Stimulated activated effector memory CD8-positive, alpha-beta T cell treated with anti-CD3 and anti-CD28 coated beads, Interleukin-12 subunit alpha, Interleukin-12 subunit beta, amount 100 ng/mL, for 72 hours (primary cell): Measurements from ENCODE around the gene MUC12.
"Not testable (repeated sequence)": the region's sequence is repeated elsewhere in the genome, so short reads cannot be mapped to it uniquely, and the experiment has no call there.

ENCODE experiments used
- ATAC-seq: fragments of 150-1000 bp; cut with Tn5 transposase; 2 replicates; pipeline ENCODE4 v1.10.0; 2021
- DNase-seq, 2 donors: peaks; one replicate each; pipeline ENCODE4 v3.0.0; 2021 to 2022; ENCODE audit warnings: low spot score in 2 of 2
- H3K27ac Mint-ChIP-seq: one replicate; pipeline ENCODE4 v1.8.0; 2022; ENCODE audit warnings: mild to moderate bottlenecking, mixed read lengths
- H3K36me3 Mint-ChIP-seq: one replicate; pipeline ENCODE4 v1.8.0; 2022; ENCODE audit warnings: mild to moderate bottlenecking, mixed read lengths
- H3K4me1 Mint-ChIP-seq: one replicate; pipeline ENCODE4 v1.8.0; 2022; ENCODE audit warnings: mixed read lengths
- H3K4me3 Mint-ChIP-seq: one replicate; pipeline ENCODE4 v1.8.0; 2022; ENCODE audit warnings: mild to moderate bottlenecking, mixed read lengths
- H3K9me3 Mint-ChIP-seq: one replicate; pipeline ENCODE4 v1.8.0; 2022; ENCODE audit warnings: mixed read lengths

Gene MUC12

GRCh38 chr7:100969066-100969615 lies at the start of gene MUC12:
MUC12 (plus strand) TSS chr7:100969565; CDS start chr7:100969623, 58 bp downstream.
- H3K27ac Mint-ChIP-seq: no peak within 1 kb of the TSS
- DNase-seq (no peak), ATAC-seq (no peak)
- peaks cover 4% of the 10 kb centered on the region for H3K36me3 Mint-ChIP-seq
- peaks cover 24% of the 10 kb centered on the region for H3K4me1 Mint-ChIP-seq
- no peaks in the 10 kb centered on the region for H3K9me3 Mint-ChIP-seq
- no peak within 1 kb of the TSS for H3K4me3 Mint-ChIP-seq

GRCh38 chr7:100919779-100920437 lies 49.5 kb upstream of the MUC12 start:
- not testable (repeated sequence) for H3K4me1 Mint-ChIP-seq, H3K9me3 Mint-ChIP-seq, H3K27ac Mint-ChIP-seq, H3K4me3 Mint-ChIP-seq, DNase-seq, ATAC-seq, H3K36me3 Mint-ChIP-seq

DNA sequence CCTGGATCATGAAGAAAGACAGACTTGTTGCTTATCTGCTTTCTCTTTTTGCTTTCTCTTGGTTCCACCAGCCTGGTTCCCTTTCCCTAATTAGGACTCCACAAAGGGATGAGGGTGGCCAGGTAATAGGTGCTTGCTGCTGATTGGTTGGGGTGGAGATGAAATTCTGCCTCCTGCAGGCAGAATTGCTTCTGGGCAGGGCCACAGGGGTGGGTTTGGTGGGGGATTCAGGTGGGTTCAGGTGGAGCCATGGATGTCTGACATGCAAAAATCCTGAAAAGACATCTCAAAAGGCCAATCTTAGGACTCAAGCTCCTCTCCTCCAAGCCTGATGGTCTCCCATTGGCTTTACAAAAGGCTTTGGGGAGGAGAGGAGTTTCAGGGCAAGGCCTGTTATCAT lies 48.3 kb upstream of the MUC12 start:
- Mint-ChIP-seq H3K9me3 (no peaks in the 10 kb centered on the region), H3K4me1 (peaks cover 5% of the 10 kb centered on the region), H3K4me3 (no peak overlapping the region), H3K36me3 (no peaks in the 10 kb centered on the region), H3K27ac (no peak overlapping the region)
- DNase-seq (no peak), ATAC-seq (no peak)

GRCh38 chr7:100923616-100924015 lies 45.7 kb upstream of the MUC12 start:
- not testable (repeated sequence) for H3K36me3 Mint-ChIP-seq, H3K9me3 Mint-ChIP-seq, H3K27ac Mint-ChIP-seq, H3K4me1 Mint-ChIP-seq, ATAC-seq, DNase-seq, H3K4me3 Mint-ChIP-seq

DNA sequence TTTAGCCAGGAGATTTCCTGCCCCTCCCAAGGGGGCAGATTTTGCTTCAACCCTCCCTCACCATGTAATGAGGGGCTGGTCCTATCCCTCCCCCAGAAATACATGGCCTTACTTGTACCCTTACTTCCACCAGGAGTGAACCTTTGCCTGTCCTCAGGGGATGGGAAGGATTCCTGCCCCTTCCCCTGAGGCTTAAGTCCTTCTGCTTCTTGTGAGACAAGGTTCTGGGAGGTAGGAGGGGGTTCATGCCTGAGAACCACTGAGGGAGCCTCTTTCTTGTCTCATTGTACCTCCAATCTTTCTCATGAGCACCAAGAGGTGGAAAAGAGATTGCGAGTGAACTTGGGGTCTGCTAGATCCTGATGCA lies 39.6 kb upstream of the MUC12 start:
- Mint-ChIP-seq H3K9me3 (peaks cover 3% of the 10 kb centered on the region), H3K27ac (no peak overlapping the region), H3K36me3 (no peaks in the 10 kb centered on the region), H3K4me3 (no peak overlapping the region), H3K4me1 (no peaks in the 10 kb centered on the region)
- no peak for DNase-seq
- no peak for ATAC-seq

GRCh38 chr7:100933734-100934133 lies 35.6 kb upstream of the MUC12 start:
- peaks cover 3% of the 10 kb centered on the region for H3K9me3 Mint-ChIP-seq

GRCh38 chr7:100935381-100935780 lies 34.0 kb upstream of the MUC12 start:
- not testable (repeated sequence) for H3K9me3 Mint-ChIP-seq, H3K4me1 Mint-ChIP-seq, ATAC-seq, DNase-seq, H3K36me3 Mint-ChIP-seq, H3K27ac Mint-ChIP-seq, H3K4me3 Mint-ChIP-seq

More at GRCh38 chr7:100933734-100934133, 35.6 kb upstream of the MUC12 start:
- ATAC-seq (no peak), DNase-seq (no peak)
- H3K4me3 Mint-ChIP-seq: no peak overlapping the region
- H3K4me1 Mint-ChIP-seq: no peaks in the 10 kb centered on the region
- H3K27ac Mint-ChIP-seq: no peak overlapping the region
- H3K36me3 Mint-ChIP-seq: no peaks in the 10 kb centered on the region

- not testable (repeated sequence) for H3K4me1 Mint-ChIP-seq, ATAC-seq, H3K4me3 Mint-ChIP-seq, H3K27ac Mint-ChIP-seq, H3K9me3 Mint-ChIP-seq, DNase-seq, H3K36me3 Mint-ChIP-seq
These were observed 33.2 kb upstream of the MUC12 start for GRCh38 chr7:100936167-100936566.

- Mint-ChIP-seq H3K27ac (no peak overlapping the region), H3K36me3 (no peaks in the 10 kb centered on the region), H3K9me3 (no peaks in the 10 kb centered on the region), H3K4me3 (no peak overlapping the region), H3K4me1 (no peaks in the 10 kb centered on the region)
- DNase-seq (no peak), ATAC-seq (no peak)
These were observed 27.2 kb upstream of the MUC12 start for GRCh38 chr7:100942045-100942774.

DNA sequence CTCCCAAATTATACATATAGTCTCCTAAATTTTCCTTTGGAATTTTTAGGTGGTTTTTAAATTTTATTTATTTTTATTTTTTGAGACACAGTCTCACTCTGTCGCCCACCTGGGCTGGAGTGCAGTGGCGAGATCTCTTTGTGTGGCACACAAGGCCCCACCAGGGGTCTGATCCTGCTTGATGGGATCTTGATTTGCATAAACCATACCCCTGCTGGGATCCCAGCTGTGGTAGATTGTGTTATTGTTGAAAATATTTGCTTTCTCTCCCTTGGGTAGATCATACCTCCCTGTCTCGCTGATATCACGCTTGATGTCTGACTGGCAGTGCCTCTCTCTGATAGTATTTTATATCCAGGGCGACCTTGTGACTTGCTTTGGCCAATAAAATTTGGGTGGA lies 25.7 kb upstream of the MUC12 start:
- H3K36me3 Mint-ChIP-seq: no peaks in the 10 kb centered on the region
- ATAC-seq (no peak), DNase-seq (no peak)
- H3K9me3 Mint-ChIP-seq: no peaks in the 10 kb centered on the region
- no peaks in the 10 kb centered on the region for H3K4me1 Mint-ChIP-seq
- no peak overlapping the region for H3K4me3 Mint-ChIP-seq
- no peak overlapping the region for H3K27ac Mint-ChIP-seq

GRCh38 chr7:100944138-100944537 lies 25.2 kb upstream of the MUC12 start:
- H3K9me3 Mint-ChIP-seq: no peaks in the 10 kb centered on the region
- no peaks in the 10 kb centered on the region for H3K36me3 Mint-ChIP-seq
- no peak overlapping the region for H3K4me3 Mint-ChIP-seq
- no peak overlapping the region for H3K27ac Mint-ChIP-seq
- DNase-seq (no peak), ATAC-seq (no peak)
- H3K4me1 Mint-ChIP-seq: no peaks in the 10 kb centered on the region

- Mint-ChIP-seq H3K27ac (no peak overlapping the region), H3K9me3 (no peaks in the 10 kb centered on the region), H3K4me3 (no peak overlapping the region), H3K4me1 (no peaks in the 10 kb centered on the region), H3K36me3 (no peaks in the 10 kb centered on the region)
- ATAC-seq (no peak), DNase-seq (no peak)
These were observed 23.3 kb upstream of the MUC12 start for GRCh38 chr7:100946111-100946510.

DNA sequence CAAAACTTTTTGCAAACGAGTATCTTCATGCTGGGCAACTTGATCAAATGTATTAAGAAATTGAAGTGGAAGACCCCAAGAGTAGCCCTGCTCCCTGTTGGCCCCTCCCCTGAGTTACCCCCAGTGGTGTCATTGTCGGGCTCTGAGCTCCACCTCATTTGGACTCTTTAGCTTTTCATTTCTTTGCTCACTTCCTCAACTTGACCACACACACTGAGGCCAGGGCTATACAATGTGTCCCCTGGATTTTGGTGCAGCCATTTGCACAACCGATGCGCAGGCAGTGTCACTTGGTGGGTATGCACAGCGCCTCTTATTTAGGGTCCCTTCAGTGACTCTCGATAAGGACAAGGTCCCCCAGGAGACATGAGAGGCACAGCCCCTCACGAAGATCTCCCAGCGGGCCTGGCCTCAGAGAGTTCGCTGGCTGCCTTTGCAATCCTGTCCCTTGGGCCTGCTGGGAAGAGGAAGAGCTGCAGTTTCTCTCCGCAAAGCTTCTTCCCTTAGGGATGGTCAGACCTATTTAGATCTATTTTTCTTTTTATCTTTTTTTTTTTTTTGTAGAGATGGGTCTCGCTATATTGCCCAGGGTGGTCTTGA lies 22.5 kb upstream of the MUC12 start:
- no peak overlapping the region for H3K4me3 Mint-ChIP-seq
- H3K4me1 Mint-ChIP-seq: no peaks in the 10 kb centered on the region
- H3K9me3 Mint-ChIP-seq: no peaks in the 10 kb centered on the region
- ATAC-seq: no peak
- no peak for DNase-seq
- H3K27ac Mint-ChIP-seq: no peak overlapping the region
- no peaks in the 10 kb centered on the region for H3K36me3 Mint-ChIP-seq

DNA sequence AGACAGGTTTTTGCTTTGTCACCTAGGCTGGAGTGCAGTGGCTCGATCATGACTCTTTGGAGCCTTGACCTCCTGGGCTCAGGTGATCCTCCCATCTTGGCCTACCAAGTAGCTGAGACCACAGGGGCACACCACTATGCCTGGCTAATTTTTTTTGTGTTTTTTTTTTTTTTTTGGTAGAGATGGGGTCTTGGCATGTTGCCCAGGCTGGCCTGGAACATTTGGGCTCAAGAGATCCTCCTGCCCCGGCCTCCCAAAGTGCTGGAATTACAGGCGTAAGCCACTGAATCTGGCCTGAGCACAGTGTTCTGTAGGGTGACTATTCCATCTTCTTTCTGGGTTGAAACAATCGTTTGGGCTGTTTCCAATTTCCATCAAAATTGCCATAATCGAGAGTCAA lies 21.6 kb upstream of the MUC12 start:
- Mint-ChIP-seq H3K4me1 (no peaks in the 10 kb centered on the region), H3K9me3 (no peaks in the 10 kb centered on the region), H3K4me3 (no peak overlapping the region), H3K27ac (no peak overlapping the region), H3K36me3 (no peaks in the 10 kb centered on the region)
- DNase-seq: no peak
- ATAC-seq: no peak

- no peaks in the 10 kb centered on the region for H3K9me3 Mint-ChIP-seq
- H3K27ac Mint-ChIP-seq: no peak within 1 kb of the TSS
- H3K36me3 Mint-ChIP-seq: no peaks in the 10 kb centered on the region
- DNase-seq (no peak), ATAC-seq (no peak)
- no peak within 1 kb of the TSS for H3K4me3 Mint-ChIP-seq
- no peaks in the 10 kb centered on the region for H3K4me1 Mint-ChIP-seq
These were observed 20.0 kb upstream of the MUC12 start, which contains the start of gene MUC3A for GRCh38 chr7:100949227-100949932. MUC3A (plus strand) TSS chr7:100949534; CDS start chr7:100949625, 91 bp downstream.
